LNCaP clone FGC (cell line): ENCODE measurements around the gene DDX59.

Experiments
- DNase-seq: peaks from one replicate; pipeline ENCODE4 v3.0.0-alpha.2; 2011; ENCODE audit warnings: low read depth
- H3K4me3 ChIP-seq: 2 replicates; pipeline ENCODE4 v1.5.1; 2011; ENCODE audit warnings: mild to moderate bottlenecking, low read depth, low read length, control low read depth
- TF ChIP-seq, protein P1 (sequence below): IDR thresholded peaks from 2 replicates; pipeline ENCODE4 v1.5.1; 2012; ENCODE audit warnings: mild to moderate bottlenecking; ENCODE audit not compliant: control insufficient read depth, insufficient read depth; ENCODE audit errors: extremely low read depth

Gene DDX59

DNA sequence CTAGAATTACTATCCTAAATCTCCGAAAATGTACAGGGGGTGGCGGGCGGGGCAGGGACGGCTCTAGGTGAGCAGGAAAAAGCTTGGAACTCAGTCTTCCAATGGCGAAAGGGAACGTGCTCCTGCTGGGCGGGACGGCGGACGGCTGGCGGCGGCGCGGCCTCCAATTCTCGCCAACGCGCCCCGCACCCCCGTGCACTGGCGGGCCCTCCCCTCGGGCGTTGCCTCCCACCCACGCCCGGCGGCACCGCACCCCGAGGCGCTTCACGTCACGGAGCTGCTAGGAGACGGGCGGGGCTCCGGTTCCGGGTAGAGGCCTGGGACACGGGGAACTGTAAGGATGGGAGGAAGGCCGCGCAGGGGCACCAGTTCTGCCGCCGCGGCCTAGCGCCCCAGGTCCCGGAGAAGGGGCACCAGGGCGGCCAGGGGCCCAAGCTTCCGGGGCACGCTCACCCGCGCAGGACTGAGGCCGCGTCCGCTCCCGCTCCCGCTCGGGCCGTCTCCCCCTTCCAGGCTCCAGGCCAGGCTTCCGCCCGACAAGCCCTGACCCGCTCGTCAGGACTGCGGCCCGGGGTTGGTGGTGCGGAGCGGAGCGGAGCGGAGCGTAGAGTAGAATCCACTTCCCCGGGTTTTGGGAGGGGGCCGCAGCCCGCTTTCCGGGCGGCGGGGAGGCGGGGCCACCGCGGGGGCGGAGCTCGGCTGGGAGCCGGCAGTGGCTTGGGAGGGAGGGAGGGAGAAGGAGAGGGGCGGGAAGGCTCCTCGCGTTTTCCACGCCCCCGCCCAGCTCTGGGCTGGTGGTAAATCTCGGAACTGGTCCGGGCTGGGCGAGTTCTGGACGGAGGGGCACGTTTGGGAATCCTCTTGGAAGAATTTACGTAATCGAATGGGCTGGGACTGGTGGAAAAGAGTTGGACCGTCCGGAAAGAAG is at the start of gene DDX59:
Gene DDX59, minus strand, starts transcription at position 594 of the 928 bp plus-strand sequence. CDS start 3,167 bp downstream, outside the sequence.
- TF ChIP-seq, protein P1, sequence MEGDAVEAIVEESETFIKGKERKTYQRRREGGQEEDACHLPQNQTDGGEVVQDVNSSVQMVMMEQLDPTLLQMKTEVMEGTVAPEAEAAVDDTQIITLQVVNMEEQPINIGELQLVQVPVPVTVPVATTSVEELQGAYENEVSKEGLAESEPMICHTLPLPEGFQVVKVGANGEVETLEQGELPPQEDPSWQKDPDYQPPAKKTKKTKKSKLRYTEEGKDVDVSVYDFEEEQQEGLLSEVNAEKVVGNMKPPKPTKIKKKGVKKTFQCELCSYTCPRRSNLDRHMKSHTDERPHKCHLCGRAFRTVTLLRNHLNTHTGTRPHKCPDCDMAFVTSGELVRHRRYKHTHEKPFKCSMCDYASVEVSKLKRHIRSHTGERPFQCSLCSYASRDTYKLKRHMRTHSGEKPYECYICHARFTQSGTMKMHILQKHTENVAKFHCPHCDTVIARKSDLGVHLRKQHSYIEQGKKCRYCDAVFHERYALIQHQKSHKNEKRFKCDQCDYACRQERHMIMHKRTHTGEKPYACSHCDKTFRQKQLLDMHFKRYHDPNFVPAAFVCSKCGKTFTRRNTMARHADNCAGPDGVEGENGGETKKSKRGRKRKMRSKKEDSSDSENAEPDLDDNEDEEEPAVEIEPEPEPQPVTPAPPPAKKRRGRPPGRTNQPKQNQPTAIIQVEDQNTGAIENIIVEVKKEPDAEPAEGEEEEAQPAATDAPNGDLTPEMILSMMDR = no peak
- peak within 1 kb of the TSS; percentile 60 for H3K4me3 ChIP-seq
- peak; percentile 92 for DNase-seq

DNA sequence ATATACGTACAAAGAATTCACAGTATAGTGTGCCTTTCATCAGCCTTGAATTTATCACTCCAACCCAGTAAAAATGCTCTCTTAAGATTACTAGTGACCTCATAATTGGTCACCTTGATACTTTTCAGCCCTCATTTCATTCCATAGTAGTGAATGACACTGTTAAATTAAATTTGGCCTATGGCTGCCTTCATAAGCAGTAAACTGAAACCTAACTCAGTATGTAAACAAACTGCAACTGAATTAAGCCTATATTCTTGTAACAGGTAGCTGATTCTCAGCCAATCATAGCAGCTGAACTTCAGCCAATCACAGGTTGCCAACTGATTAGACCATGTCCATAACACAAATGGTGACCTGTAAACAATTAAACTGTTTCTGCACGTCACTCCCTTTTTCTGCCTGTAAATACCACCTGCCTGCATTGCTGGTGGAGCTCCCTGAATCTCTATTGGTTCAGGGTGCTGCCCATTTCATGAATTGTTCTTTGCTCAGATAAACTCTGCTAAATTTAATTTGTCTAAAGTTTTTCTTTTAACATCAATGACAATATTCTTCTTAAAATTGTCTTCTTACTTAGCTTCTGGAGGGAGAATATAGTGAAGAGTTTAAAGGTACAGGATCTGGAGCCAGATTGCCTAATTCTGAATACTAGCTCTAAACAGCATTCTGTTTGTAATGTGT is 44.9 kb upstream of the DDX59 start:
- TF ChIP-seq, protein P1 = no peak
- H3K4me3 ChIP-seq = no peak overlapping the region
- DNase-seq = no peak

DNA sequence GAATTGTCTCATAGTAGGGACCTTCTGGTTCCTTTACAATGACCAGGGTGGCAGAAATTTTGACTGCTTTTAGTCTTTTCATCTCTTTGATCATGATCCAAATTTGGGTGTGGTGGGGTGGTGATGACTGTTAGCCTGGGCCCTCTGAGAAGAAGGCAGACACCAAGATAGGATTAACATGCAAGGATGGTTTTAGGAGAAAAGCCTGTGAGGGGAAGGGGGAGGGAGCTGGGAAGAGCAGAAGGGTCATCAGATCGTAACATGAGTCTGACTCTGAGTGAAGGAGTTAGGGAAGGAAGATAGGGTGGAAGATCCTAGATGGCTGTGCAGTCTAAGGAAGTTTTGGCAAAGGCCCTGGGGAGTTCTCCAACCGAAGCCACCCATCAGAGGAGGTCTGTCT is 40.5 kb upstream of the DDX59 start:
- no peak for DNase-seq
- TF ChIP-seq, protein P1 = no peak
- H3K4me3 ChIP-seq = no peak overlapping the region

DNA sequence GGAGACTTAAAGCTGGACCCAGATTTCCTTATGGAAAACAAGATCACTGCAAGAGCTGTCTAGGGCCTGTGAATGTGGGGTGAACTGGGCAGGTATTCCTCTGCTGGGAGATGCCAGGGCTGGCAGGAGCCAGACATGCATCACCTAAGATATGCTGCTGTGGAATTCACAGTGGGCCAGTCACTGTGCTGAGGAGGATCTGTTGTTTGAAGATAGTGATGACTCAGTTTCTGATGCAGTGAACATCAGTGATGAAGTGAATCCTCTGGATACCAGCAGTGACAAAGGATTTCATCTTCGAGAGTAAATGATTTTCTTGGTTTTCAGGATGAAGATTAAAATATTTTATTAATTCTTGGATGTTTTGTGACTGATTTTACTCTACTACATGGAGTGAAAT is 39.1 kb upstream of the DDX59 start:
- H3K4me3 ChIP-seq = no peak overlapping the region
- no peak for DNase-seq
- TF ChIP-seq, protein P1 = no peak

DNA sequence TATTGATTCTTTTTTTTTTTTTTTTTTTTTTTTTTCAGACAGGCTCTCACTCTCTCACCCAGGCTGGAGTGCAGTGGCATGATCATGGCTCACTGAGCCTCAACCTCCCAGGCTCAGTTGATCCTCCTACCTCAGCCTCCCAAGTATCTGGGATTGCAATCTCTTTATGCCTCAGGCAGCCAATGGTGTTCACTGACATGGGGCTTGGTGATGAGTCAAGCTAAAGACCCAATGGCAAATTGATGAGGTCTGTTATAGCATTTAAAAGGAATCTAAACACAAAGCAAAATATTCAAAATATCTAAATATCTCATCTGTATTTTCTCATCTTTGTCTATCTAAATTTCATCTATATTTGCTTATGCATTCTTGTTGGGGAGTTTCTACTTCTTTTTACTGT is 38.5 kb upstream of the DDX59 start:
- DNase-seq = no peak
- no peak overlapping the region for H3K4me3 ChIP-seq
- TF ChIP-seq, protein P1 = no peak

DNA sequence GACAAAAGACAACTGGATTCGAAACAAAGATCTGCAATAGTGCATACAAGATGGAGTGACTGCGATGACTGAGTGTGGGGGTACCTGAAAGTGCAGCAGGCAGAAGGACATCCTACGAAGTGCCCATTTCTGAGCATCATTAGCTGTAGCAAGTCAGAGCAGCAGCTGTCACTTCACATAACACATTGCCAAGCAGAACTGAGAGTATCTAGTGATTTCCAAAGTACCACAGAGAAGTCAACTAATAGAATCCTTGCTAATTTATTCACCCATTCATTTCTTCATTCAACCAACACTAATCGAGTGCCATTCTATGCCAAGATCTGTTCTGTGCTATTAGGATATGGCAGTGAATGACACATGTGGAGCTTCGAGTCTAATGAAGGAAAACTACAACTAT is 37.4 kb upstream of the DDX59 start:
- DNase-seq = no peak
- no peak overlapping the region for H3K4me3 ChIP-seq
- TF ChIP-seq, protein P1 = no peak
